ENCODE results near the gene OR2T2. TPM values are rescaled to one million over a fixed set of nuclear protein-coding genes. Genes with fewer than 3 reads are reported as not detected.
"Not testable (repeated sequence)": the region's sequence is repeated elsewhere in the genome, so short reads cannot be mapped to it uniquely, and the experiment has no call there.

The OR2T2 gene
- total and polyA plus RNA-seq, 9 of the 15 experiments (the other 6 are each of a cell fraction or from before 2014, with no cell fraction given): not detected

GRCh38 chr1:248453619-248454018 is 8.2 kb downstream of the OR2T2 start:
- H3K4me1 ChIP-seq (replicated peaks in 1 of 2; ENCODE audit: control insufficient read depth in 2 of 2, insufficient read depth in 2 of 2, low read length in 2 of 2); H3K9me3 ChIP-seq (replicated peaks; ENCODE audit: control insufficient read depth, insufficient read depth, low read depth, low read length); intact Hi-C loops (cut with micrococcal nuclease); DNase-seq (ENCODE audit: extremely low read depth in 1 of 4, low spot score in 3 of 4); H4K20me1 ChIP-seq (replicated peaks; ENCODE audit: control insufficient read depth, insufficient read depth, low read length); ATAC-seq; H3K9me1 ChIP-seq (ENCODE audit: control insufficient read depth, insufficient read depth, low read length); FAIRE-seq; H3K27ac ChIP-seq (ENCODE audit: extremely low read depth, low read depth, low read length); H3K27me3 ChIP-seq (ENCODE audit: control insufficient read depth in 2 of 2, insufficient read depth in 2 of 2, low read length in 2 of 2); BruUV-seq (replicated peaks); POLR2A ChIA-PET; H3K4me3 ChIP-seq; in situ Hi-C loops (cut with MboI); H3K4me2 ChIP-seq (ENCODE audit: insufficient read depth, low read length); H2AFZ ChIP-seq (ENCODE audit: low read depth, low read length); H3K9ac ChIP-seq (ENCODE audit: insufficient read depth in 1 of 2, low read depth in 2 of 2, low read length in 2 of 2); H3K36me3 ChIP-seq (ENCODE audit: control insufficient read depth, insufficient read depth, low read length); CTCF ChIA-PET (ENCODE audit: low intra/inter-chr PET ratio); H3K79me2 ChIP-seq (ENCODE audit: control insufficient read depth, insufficient read depth, low read length): not testable (repeated sequence)
- WGBS (ENCODE audit: insufficient coverage, low coverage, missing lambda C conversion rate): 0% methylated on average over 7 of the region's 7 CpGs

GRCh38 chr1:248455045-248455444 is 9.6 kb downstream of the OR2T2 start:
- H3K4me1 ChIP-seq (replicated peaks in 1 of 2; ENCODE audit: control insufficient read depth in 2 of 2, insufficient read depth in 2 of 2, low read length in 2 of 2); FAIRE-seq; H4K20me1 ChIP-seq (replicated peaks; ENCODE audit: control insufficient read depth, insufficient read depth, low read length); H3K27me3 ChIP-seq (ENCODE audit: control insufficient read depth in 2 of 2, insufficient read depth in 2 of 2, low read length in 2 of 2); in situ Hi-C loops (cut with MboI); H2AFZ ChIP-seq (ENCODE audit: low read depth, low read length); H3K36me3 ChIP-seq (ENCODE audit: control insufficient read depth, insufficient read depth, low read length); H3K9me3 ChIP-seq (replicated peaks; ENCODE audit: control insufficient read depth, insufficient read depth, low read depth, low read length); H3K27ac ChIP-seq (ENCODE audit: extremely low read depth, low read depth, low read length); intact Hi-C loops (cut with micrococcal nuclease); POLR2A ChIA-PET; DNase-seq (ENCODE audit: extremely low read depth in 1 of 4, low spot score in 3 of 4); H3K9me1 ChIP-seq (ENCODE audit: control insufficient read depth, insufficient read depth, low read length); H3K4me2 ChIP-seq (ENCODE audit: insufficient read depth, low read length); H3K9ac ChIP-seq (ENCODE audit: insufficient read depth in 1 of 2, low read depth in 2 of 2, low read length in 2 of 2); BruUV-seq (replicated peaks); H3K79me2 ChIP-seq (ENCODE audit: control insufficient read depth, insufficient read depth, low read length); CTCF ChIA-PET (ENCODE audit: low intra/inter-chr PET ratio); H3K4me3 ChIP-seq; ATAC-seq: not testable (repeated sequence)
- 0% methylated on average over 1 of the region's 4 CpGs for WGBS (ENCODE audit: insufficient coverage, low coverage, missing lambda C conversion rate)

- H4K20me1 ChIP-seq (replicated peaks; ENCODE audit: control insufficient read depth, insufficient read depth, low read length); H3K4me3 ChIP-seq; H3K9me1 ChIP-seq (ENCODE audit: control insufficient read depth, insufficient read depth, low read length); H3K27me3 ChIP-seq (ENCODE audit: control insufficient read depth in 2 of 2, insufficient read depth in 2 of 2, low read length in 2 of 2); H3K9ac ChIP-seq (ENCODE audit: insufficient read depth in 1 of 2, low read depth in 2 of 2, low read length in 2 of 2); H3K4me1 ChIP-seq (replicated peaks in 1 of 2; ENCODE audit: control insufficient read depth in 2 of 2, insufficient read depth in 2 of 2, low read length in 2 of 2); H3K9me3 ChIP-seq (replicated peaks; ENCODE audit: control insufficient read depth, insufficient read depth, low read depth, low read length); H3K36me3 ChIP-seq (ENCODE audit: control insufficient read depth, insufficient read depth, low read length); H3K4me2 ChIP-seq (ENCODE audit: insufficient read depth, low read length); BruUV-seq (replicated peaks); ATAC-seq; POLR2A ChIA-PET; CTCF ChIA-PET (ENCODE audit: low intra/inter-chr PET ratio); H3K79me2 ChIP-seq (ENCODE audit: control insufficient read depth, insufficient read depth, low read length); intact Hi-C loops (cut with micrococcal nuclease); DNase-seq (ENCODE audit: extremely low read depth in 1 of 4, low spot score in 3 of 4); H2AFZ ChIP-seq (ENCODE audit: low read depth, low read length); H3K27ac ChIP-seq (ENCODE audit: extremely low read depth, low read depth, low read length); in situ Hi-C loops (cut with MboI); FAIRE-seq: not testable (repeated sequence)
- WGBS (ENCODE audit: insufficient coverage, low coverage, missing lambda C conversion rate): no CpG with 5 or more reads among the region's 2 CpGs
Measured at GRCh38 chr1:248456635-248457034, 11.2 kb downstream of the OR2T2 start.

All from K562 (cell line).